ENCODE measurements around the gene CAST.
A peak's percentile ranks its signal among the peaks of the same experiment; 100 is the strongest.

The CAST gene

DNA sequence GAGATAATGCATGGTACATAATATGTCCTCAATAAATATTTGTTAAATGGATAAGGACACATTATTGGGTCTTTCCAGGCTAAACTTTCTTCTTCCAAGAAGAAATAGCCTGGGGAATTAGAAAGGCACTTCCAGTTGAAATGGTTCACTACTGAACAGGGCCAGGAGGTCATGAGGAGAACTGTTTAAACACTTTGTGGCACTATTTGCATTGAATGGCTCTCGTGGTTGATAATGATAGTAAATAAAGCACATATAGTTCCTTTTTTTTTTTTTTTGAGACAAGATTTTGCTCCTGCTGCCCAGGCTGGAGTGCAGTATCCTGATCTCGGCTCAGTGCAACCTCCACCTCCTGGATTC lies 19.9 kb upstream of the CAST start:
- no peak for DNase-seq (ENCODE audit: low read depth)

DNA sequence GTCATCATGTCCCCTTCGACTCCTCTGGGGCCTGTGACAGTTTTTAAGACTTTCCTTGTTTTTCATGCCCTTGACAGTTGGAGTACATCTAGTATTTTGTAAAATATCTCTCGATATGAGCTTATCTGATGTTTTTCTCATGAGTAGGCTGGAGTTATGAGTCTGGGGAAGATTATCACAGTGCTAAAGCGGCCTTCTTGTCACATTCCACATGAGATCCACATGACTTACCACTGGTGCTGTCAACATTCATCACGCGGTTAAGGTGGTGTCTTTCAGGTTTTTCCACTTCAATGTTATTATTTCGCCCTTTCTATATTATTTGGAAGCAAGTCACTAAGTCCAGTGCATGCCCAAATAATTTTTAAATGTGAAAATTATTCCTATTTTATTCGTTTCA lies 17.1 kb upstream of the CAST start:
- no peak for DNase-seq (ENCODE audit: low read depth)

DNA sequence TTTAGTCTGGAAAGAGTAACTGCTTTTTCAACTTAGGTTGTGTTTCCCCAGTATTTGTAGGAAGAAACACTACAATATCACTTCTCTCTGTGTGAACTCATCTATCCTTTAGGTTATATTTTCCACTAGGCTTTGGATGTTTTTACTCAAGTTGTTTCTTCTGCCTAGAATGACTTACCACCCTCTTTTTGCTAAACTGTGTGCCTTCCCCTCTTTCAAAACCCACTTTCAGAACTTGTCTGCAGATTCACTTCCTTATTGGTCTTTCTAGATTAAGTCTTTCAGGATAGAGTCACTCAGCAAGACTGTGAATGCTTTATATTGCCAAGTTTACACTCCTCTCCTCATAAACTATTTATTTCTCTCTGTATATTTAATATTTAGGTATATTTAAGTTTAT lies 14.2 kb upstream of the CAST start:
- no peak for DNase-seq (ENCODE audit: low read depth)

DNA sequence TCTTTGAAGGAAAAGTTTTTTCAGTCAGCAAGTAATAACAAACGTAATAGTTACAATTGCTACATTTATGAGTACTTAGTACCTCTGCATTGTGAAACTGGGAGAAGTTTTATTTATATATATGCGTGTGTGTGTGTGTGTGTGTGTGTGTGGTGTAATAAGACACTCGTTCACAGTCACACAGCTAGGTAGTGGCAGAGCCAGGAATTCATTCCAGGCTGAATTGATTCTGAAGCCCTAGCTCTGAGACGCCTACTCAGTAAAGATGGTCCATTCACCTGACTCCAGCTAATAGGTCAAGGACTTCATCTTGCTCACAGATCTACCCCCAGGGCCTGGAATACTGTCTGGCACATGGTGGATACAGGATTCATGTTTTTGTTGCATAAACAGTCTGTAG lies 13.6 kb upstream of the CAST start:
- DNase-seq (ENCODE audit: low read depth), result no peak

DNA sequence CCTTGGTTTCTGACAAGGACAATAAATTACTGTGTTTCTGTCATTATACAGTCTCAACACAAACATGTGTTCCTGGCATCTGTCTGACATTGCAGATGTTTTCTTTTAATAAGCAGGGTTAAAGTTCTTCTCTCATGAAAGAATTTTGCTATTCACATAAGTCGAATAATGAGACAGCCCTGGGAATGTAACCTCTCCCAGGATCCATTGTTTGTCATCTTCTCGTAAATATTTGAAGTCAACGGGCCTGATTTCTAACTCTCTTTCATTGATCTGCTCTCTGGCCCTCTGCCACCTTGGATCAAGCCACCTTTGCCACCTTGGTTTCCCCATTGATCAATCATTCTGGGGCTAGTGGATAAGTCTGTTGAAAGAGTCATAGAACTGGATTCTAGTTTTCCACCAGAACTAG lies 12.9 kb upstream of the CAST start:
- no peak for DNase-seq (ENCODE audit: low read depth)

DNA sequence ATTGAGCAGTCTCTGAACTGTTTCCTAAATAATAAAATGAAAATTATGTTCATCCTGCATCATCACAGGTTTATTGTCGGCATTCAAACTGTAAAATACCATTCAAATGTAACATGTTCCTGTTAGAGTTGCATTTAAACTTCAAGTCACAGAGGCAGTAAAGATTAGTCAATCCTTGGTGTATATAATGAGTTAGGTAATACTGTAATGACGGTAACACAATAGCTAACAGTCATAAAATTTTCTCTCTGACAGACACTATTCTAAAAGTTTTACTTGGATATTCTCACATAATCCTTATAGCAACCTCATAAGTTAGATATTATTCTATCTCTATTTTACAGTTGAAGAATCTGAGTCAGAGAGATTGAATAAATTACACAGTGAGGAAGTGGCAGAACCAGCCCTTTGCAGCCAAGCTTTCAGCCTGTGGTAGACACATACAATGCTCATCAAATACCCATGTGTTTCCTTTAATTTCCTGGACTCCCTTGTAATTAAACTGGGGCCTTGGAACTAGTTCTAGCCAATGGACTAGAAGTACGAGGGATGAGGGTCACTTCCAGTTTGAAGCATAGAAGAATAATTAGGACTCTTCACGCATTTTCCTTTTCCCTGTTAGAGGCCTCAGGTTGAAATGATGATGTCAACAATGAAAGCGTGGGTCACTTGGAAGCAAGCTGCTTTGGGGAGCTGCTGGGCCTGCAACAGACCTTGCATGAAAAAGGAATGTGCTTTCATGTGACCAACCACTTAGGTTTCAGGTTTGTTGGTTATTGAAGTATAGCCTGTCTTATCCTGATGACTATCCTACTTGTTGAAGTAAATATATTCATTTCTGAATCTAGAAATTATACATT lies 12.3 kb upstream of the CAST start:
- DNase-seq (ENCODE audit: low read depth), result no peak

DNA sequence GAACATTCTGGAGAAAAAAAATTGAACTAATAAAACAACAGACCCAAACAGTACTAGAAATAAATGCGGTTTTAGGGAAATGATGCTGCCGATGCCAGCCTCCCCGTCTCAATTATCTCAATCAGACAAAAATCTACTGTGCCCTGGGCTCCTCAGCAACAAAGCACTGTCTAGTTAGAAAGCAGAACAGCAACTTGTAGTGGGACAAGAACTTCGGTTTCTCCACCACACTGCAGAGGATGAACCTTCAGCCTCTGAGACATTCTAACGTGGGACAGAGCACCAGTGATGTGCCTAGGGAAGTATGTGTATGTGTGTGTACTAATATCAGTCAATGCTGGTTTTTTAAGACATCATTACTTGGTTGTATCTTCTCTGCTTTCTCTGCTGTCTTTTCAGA lies 11.1 kb upstream of the CAST start:
- no peak for DNase-seq (ENCODE audit: low read depth)

DNA sequence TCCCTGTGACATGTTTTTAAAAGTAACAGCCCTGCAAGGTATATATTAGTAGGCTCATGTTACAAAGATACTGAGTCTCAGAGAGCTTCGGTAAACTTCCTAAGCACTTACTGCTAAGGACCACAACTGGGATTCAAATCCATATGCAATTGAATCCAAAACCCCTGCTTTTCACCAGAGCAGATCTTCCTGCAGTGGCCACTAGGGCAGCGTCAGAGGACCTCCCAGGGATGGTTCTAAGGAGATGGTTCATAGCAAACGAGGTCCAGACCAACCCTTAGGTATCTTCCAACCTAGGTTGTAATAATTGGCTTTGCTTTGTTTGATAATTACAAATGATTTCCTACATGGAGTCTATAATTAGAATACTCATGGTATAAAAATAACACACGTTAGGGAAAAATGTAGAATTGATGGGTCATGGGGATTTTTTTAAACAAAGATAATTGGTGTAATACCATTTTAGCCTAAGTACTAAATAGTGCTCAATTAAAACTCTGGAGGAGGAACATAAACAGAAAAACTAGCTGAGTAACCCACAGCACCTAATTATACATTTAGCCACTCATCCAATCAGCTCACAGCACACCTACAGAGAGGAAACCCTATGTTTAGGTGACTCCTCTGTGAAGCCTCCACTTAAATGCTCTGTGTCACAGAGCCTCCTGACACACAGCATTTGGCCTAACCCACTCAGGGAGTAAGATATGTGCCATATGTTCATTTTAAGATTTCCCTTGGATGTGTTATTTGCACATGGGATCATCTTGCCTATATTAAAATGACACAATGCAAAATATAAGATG lies 10.0 kb upstream of the CAST start:
- no peak for DNase-seq (ENCODE audit: low read depth)

DNA sequence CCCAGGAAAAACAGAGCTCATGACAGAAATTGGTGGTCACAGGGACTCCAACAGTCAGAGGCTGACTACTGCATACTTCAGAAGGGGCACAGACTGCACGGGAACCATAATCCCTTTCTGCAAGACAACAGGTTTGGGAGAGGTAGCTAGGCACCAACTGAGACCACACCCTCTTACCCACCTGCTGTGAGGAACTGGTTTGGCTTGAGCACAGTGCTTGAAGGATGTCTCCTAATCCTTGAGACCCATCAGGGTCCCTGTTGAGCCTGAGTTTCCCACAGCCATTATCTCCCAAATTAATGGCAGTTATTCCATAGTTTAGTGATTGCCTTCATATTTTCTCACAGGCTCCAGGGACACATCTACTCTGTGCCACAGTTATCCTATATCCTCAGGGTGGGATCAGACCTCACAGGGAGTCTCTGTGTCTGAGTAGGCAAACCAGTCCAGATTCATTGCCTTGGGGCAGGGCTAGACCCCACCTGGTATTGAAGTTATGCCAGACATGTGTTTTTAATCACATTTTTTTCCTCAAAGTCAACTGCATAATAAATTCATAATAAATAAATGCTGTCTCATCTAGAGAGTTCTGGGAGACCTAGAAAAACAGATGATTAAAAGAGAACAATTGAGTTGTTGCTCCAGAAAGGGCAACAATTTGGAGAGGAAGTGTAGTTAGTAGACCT lies 9.3 kb upstream of the CAST start:
- DNase-seq (ENCODE audit: low read depth), result no peak

DNA sequence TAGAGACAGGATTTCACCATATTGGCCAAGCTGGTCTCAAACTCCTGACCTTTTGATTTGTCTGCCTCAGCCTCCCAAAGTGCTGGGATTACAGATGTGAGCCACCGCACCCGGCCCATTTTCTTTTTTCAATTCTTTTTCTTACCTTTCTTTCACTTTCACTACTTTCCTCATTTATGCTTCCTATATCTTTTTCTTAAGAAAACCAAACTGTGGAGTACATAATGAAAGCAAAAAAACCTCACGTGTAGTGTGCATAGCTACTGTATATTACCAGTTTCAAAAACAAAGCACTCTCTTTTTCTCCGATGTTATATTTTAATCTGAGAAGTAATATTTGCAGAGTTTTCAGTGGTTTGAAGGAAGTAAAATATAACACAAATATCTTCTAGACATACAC lies 8.0 kb upstream of the CAST start:
- DNase-seq (ENCODE audit: low read depth), result no peak

DNA sequence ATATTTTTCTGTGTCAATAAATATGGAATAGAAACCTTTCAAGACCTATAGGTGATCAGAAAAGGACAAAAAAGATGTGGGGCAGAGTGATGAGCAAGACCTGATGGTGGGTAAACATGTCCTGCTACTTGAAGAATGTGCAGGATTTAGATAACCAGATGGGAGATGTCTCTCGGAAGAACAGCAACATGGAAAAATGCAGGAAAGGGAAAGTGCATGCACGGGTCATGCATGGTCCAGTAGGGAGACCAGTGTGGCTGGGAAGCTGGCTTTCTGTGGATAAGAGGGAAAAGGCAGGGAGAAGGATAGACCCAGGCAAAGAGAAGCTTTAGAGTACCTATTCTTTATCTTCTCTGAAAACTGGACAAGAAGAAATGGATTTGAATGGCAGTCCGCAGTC lies 7.1 kb upstream of the CAST start:
- no peak for DNase-seq (ENCODE audit: low read depth)

DNA sequence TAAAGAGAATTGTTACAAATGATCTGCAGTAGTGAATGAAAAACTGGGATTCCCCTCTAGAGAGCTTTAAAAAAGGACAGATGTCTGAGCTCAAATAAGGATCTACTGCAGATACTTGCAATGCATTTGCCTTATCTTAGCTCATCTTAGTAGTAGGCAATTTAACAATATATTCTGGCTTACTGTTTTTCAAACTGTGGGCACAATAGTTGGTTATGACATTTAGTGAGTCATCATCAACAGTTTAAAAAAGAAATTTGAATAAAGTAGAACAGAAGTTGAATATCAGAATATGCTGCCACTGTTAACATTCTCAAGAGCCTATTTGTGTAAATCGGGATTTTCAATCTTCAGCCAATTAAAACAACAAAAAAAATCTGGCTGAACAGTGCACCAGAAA lies 6.7 kb upstream of the CAST start:
- DNase-seq (ENCODE audit: low read depth), result no peak

DNA sequence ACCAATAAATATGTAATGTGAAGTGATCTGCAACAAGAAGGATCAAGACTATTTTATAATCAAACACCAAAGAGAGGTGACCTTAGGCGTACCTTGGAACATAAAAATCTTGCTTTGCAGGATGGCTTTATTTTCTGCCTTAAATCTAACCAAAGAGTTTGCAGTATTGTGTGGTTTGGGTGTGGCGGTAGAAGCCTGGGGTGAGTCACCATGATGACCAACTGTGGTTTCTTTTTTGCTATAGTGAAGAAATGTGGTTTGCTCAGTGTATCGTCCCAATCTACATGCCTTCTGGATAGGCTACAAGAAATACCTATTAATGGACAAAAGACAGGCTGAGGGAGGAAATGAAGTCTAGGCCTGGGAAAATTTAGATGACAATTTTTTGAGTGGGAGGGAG lies 5.1 kb upstream of the CAST start:
- DNase-seq (ENCODE audit: low read depth), result no peak

DNA sequence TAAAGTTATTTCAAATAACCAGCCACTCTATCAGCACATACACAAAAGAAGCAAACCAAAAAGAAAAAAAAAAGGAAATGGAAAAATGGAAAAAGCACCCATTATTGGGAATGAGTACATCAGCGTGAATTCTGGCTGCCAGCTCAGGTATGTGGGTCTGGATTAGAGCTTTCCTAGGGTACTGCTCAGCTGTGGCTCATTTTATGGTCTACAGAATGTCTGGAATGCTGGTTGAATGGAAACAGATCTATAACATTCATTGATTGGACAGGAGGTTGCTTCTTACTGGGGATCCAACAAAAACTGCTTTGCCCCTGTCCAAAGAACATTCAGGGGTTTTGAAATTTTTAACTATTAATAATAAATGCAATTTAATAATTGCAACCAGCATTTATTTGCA lies 3.9 kb upstream of the CAST start:
- no peak for DNase-seq (ENCODE audit: low read depth)

DNA sequence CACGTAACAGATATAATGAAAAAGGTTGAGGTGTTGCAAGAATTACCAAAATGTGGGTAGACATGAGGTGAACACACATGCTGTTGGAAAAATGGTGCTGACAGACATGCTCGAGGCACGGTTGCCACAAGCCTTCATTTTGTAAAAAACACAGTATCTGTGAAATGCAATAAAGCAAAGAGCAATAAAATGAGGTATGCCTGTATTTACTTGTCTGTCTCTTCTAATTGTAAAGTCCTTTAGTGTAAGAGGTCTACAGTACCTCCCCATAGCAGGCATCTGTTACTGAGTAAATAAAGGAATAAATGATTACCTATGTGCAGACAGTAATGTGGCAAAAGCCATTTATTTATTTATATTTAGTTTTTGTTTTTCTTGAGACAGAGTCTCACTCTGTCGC lies 3.0 kb upstream of the CAST start:
- DNase-seq (ENCODE audit: low read depth), result no peak

DNA sequence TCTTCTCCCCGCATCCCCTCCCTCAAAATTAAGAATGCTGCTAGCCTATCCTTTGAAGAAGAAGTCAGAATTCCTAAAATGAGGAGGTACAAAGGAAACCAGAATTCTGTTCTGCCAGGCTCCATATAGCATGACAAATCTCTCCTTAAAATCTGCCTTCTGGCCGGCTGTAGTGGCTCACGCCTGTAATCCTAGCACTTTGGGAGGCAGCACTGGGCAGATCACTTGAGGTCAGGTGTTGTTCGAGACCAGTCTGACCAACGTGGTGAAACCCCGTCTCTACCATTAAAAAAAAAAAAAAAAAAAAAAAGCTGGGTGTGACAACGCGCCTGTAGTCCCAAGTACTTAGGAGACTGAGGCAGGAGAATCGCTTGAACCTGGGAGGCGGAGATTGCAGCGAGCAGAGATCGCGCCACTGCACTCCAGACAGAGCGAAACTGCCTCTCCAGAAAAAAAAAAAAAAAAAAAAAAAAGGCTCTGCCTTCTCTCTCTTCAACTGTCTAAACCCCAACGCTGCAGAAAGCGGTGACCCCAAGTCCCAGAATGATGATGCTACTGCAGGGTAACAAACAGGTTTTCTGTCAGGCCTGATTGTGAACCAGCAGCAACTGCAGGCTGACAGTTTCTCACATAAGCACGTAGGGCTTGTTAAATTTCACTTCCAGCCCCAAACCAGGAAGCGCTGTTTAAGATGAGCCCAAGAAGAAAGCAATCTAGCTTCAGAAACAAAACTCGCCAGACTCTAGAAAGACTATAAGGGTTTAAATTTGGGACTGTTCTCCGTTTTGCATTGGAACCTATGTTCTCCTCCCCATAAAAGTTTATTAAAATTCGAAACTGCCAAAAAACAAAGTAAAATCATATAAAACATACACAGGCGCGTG lies 963 bp upstream of the CAST start:
- DNase-seq (ENCODE audit: low read depth), result no peak

DNA sequence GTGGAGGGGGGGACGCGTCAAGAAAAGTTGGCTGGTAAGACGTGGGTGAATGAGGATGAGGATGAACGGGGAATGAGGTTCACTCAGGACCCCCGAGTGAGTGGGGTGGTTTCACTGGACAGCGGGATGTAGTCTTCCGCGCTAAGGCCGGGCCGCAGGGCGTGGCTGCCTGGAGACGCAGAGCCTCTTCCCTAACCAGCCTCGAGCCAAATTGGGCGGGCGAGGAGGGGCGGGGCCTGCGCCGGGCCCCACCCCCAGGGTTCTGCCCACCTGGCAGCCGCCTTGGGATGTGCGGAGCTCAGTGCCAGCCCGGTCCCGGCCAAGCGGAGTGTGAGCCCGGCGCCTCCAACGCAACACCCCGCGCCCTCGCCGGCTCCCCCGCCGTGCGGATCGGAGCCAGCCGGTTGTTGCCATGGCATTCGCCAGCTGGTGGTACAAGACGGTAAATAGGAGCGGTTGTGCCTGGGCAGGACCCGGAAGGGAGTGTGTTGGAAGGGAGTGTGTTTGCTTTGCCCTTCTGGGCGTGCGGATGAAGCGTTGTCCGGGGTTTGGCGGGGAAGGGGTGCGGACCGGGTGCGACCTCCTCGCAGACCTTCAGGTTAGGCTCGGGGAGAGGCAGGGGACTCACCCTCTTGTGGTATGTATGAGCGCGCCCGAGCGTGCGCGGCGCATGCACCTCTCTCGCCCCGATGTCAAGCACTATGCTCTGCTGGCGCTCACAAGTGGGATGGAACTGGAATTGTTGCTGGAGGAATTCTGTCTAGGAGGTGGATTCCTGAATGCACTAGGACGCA lies 746 bp downstream of the CAST start:
- DNase-seq (ENCODE audit: low read depth), result peak; percentile 75

DNA sequence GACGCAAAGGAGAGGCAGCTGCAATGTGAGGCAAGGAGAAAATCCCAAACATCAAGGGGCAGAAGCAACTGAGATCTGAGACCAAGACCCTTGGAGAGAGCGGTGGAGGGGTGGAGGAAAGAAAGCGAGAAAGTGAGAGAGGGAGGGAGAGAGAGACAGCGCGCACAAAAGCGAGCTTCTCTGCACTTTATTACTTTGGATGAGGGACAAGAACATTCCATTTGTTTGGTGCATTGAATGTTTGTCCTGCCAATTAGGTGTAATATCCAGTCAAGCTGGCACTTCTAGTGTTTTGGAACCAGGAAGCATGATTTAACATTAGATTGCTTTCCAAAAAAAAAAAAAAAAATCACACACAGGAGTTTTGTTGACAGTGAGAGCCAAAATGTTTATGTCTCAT lies 1.4 kb downstream of the CAST start:
- no peak for DNase-seq (ENCODE audit: low read depth)

DNA sequence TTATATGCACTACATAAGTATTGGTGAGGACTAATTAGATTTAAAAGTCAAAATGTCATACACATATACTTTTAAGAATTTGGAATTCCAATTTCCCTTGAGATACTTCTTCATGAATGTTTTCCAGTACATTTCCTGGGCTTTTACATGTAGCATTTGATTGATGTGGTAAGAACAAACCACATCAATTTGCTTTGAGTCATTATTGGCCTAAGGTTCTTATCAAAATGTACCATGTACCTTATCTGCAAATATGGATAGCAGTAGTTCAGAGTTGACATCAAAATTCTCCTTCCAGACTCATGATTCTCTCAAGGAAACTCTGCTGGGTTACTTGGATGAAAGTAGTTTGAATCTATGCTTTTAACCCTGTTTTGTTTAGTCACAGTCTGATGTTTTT lies 2.5 kb downstream of the CAST start:
- no peak for DNase-seq (ENCODE audit: low read depth)

DNA sequence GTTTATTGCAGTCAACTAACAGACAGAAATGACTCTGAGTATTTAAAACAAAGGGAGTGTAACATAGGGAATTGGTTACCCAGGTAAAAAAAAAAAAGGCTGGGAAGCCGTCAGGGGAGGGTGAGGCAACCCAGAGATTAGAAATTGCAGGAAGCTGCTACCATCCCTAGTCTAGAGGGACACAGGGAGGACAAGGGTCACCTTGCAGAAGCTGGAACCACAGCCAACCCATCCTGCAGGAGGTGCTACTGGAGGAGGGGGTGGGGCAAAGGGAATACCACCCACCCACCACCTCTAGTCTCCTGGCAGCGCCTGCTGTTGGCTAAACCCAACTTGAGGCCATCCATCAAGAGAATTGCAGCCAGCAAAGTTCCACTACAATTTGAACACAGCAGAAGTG lies 6.5 kb downstream of the CAST start:
- DNase-seq (ENCODE audit: low read depth), result no peak

DNA sequence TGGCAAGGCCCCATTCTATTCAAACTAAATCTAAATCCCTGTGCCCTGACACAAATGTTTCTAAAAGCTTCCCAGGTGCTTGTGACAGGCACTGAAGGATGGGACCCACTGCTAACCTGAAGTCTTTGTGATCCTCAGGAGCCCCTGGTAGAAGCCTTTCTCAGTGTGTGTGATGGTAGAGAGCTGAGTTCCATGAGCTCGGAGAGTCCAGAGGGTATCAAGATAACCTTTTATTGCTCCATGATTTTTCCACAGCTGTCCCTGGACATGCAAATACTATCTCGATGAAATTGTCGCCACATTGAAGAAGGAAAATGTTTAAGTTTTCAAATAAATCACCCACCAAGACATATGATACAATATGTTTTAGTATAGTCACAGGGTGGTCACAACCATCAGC lies 7.7 kb downstream of the CAST start:
- DNase-seq (ENCODE audit: low read depth), result no peak

Data from stimulated activated CD8-positive, alpha-beta memory T cell treated with anti-CD3 and anti-CD28 coated beads, Interleukin-12 subunit alpha, Interleukin-12 subunit beta, amount 100 ng/mL, for 4 hours (primary cell).